H1 (cell line): ENCODE data around the gene ZNF654. TPM values are rescaled to one million over a fixed set of nuclear protein-coding genes. Genes with fewer than 3 reads are reported as not detected.

Source experiments
- BACH1 ChIP-seq: IDR thresholded peaks from 2 replicates; pipeline ENCODE4 v1.6.1; 2012; ENCODE audit warnings: low read length, improper control_type of control experiment
- HDAC6 ChIP-seq: IDR thresholded peaks from one replicate; pipeline ENCODE4 v1.7.1; 2012; ENCODE audit warnings: low read depth, mild to moderate bottlenecking, inconsistent platforms, low read length, moderate library complexity
- SP2 ChIP-seq: IDR thresholded peaks from 2 replicates; pipeline ENCODE4 v1.6.1; 2012; ENCODE audit warnings: mild to moderate bottlenecking, low read length, inconsistent platforms
- TAF1 ChIP-seq: IDR thresholded peaks from 2 replicates; pipeline ENCODE4 v1.6.1; 2011; ENCODE audit warnings: mild to moderate bottlenecking, low read depth, low read length
- polyA plus RNA-seq, 7 experiments: library from polyadenylated mRNA; depleted of rRNA in 3 of 7; stranded (reverse) in 5 of 7; unstranded in 2 of 7; fragments of >200 nt in 5 of 7; fragments of 200-250 nt in 2 of 7; gene quantifications; 1 replicate in 5 of 7; 2 replicates in 1 of 7; 4 replicates in 1 of 7; pipeline versions ENCODE4 v1.2.1 to v1.2.3, GENCODE V29; 2011 to 2013; ENCODE audit warnings: missing spikeins in 2 of 7, mixed read lengths in 2 of 7
- total RNA-seq: library from RNA; stranded (reverse); fragmentation: NEBNext Ultra II Directional; extraction: Animal tissue kit (Norgen Biotek cat#: 25700); gene quantifications from 2 replicates; pipeline ENCODE4 v1.2.1, GENCODE V29; 2021
- TF ChIP-seq, protein P1 (sequence below): fragments of 300-600 bp; sonication (generic); IDR thresholded peaks from 2 replicates; pipeline ENCODE4 v1.7.1; 2012; ENCODE audit warnings: low read length, moderate library complexity, mild to moderate bottlenecking, inconsistent platforms; ENCODE audit not compliant: insufficient replicate concordance

ZNF654 gene
- total and polyA plus RNA-seq, 2 of the 8 experiments (the other 6 are each of a cell fraction or from before 2014, with no cell fraction given) = 0.47 to 5.3 TPM

DNA sequence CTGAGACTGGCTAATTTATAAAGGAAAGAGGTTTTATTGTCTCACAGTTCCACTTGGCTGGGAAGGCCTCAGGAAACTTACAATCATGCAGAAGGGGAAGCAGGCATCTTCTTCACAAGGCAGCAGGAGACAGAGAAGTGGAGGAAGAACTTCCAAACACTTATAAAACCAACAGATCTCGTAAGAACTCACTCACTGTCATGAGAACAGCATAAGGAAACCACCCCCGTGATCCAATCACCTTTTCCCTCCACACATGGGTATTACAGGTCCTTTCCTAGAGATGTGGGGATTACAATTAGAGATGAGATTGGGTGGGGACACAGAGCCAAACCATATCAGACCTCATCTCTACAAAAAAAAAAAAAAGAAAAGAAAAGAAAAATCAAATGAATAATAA, 26.0 kb upstream of the ZNF654 start (continued):
- TF ChIP-seq, protein P1, sequence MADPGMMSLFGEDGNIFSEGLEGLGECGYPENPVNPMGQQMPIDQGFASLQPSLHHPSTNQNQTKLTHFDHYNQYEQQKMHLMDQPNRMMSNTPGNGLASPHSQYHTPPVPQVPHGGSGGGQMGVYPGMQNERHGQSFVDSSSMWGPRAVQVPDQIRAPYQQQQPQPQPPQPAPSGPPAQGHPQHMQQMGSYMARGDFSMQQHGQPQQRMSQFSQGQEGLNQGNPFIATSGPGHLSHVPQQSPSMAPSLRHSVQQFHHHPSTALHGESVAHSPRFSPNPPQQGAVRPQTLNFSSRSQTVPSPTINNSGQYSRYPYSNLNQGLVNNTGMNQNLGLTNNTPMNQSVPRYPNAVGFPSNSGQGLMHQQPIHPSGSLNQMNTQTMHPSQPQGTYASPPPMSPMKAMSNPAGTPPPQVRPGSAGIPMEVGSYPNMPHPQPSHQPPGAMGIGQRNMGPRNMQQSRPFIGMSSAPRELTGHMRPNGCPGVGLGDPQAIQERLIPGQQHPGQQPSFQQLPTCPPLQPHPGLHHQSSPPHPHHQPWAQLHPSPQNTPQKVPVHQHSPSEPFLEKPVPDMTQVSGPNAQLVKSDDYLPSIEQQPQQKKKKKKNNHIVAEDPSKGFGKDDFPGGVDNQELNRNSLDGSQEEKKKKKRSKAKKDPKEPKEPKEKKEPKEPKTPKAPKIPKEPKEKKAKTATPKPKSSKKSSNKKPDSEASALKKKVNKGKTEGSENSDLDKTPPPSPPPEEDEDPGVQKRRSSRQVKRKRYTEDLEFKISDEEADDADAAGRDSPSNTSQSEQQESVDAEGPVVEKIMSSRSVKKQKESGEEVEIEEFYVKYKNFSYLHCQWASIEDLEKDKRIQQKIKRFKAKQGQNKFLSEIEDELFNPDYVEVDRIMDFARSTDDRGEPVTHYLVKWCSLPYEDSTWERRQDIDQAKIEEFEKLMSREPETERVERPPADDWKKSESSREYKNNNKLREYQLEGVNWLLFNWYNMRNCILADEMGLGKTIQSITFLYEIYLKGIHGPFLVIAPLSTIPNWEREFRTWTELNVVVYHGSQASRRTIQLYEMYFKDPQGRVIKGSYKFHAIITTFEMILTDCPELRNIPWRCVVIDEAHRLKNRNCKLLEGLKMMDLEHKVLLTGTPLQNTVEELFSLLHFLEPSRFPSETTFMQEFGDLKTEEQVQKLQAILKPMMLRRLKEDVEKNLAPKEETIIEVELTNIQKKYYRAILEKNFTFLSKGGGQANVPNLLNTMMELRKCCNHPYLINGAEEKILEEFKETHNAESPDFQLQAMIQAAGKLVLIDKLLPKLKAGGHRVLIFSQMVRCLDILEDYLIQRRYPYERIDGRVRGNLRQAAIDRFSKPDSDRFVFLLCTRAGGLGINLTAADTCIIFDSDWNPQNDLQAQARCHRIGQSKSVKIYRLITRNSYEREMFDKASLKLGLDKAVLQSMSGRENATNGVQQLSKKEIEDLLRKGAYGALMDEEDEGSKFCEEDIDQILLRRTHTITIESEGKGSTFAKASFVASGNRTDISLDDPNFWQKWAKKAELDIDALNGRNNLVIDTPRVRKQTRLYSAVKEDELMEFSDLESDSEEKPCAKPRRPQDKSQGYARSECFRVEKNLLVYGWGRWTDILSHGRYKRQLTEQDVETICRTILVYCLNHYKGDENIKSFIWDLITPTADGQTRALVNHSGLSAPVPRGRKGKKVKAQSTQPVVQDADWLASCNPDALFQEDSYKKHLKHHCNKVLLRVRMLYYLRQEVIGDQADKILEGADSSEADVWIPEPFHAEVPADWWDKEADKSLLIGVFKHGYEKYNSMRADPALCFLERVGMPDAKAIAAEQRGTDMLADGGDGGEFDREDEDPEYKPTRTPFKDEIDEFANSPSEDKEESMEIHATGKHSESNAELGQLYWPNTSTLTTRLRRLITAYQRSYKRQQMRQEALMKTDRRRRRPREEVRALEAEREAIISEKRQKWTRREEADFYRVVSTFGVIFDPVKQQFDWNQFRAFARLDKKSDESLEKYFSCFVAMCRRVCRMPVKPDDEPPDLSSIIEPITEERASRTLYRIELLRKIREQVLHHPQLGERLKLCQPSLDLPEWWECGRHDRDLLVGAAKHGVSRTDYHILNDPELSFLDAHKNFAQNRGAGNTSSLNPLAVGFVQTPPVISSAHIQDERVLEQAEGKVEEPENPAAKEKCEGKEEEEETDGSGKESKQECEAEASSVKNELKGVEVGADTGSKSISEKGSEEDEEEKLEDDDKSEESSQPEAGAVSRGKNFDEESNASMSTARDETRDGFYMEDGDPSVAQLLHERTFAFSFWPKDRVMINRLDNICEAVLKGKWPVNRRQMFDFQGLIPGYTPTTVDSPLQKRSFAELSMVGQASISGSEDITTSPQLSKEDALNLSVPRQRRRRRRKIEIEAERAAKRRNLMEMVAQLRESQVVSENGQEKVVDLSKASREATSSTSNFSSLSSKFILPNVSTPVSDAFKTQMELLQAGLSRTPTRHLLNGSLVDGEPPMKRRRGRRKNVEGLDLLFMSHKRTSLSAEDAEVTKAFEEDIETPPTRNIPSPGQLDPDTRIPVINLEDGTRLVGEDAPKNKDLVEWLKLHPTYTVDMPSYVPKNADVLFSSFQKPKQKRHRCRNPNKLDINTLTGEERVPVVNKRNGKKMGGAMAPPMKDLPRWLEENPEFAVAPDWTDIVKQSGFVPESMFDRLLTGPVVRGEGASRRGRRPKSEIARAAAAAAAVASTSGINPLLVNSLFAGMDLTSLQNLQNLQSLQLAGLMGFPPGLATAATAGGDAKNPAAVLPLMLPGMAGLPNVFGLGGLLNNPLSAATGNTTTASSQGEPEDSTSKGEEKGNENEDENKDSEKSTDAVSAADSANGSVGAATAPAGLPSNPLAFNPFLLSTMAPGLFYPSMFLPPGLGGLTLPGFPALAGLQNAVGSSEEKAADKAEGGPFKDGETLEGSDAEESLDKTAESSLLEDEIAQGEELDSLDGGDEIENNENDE = no peak
- TF ChIP-seq TAF1 (no peak), HDAC6 (no peak), SP2 (no peak), BACH1 (no peak)
